GM21528 (cell line): ENCODE results near the gene VASN.

Source experiments
- ATAC-seq: cut with Tn5 transposase; IDR thresholded peaks from one replicate; pipeline ENCODE4 v1.9.1; 2021; ENCODE audit warnings: mild to moderate bottlenecking, moderate library complexity; ENCODE audit not compliant: unreplicated experiment, low FRiP score

The VASN gene

DNA sequence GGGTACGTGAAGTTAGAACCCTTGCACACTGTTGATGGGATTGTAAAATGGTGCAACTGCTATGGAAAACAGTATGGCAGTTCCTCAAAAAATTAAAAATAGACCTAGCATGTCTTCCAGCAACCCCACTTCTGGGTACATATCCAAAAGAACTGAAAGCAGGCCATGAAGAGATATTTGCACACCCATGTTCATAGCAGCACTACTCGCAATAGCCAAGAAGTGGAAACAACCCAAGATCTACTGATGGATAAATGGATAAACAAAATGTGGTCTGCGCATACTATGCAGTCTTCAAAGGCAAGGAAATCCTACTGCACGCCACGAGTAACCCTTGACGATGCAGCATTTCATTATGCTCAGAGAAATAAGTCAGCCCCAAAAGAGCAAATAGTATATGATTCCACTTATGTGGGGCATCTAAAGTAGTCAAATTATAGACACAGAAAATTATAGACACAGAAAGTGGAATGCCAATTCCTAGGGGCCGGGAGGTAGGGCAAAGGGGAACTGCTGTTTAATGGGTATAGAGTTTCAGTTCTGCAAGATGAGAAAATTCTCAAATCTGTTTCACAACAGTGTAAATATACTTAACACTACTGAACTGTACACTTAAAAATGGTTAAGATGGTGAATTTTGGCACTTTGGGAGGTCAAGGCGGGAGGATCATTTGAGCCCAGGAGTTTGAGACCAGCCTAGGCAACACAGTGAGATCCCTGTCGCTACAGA, 27.5 kb downstream of the VASN start:
- no peak for ATAC-seq

DNA sequence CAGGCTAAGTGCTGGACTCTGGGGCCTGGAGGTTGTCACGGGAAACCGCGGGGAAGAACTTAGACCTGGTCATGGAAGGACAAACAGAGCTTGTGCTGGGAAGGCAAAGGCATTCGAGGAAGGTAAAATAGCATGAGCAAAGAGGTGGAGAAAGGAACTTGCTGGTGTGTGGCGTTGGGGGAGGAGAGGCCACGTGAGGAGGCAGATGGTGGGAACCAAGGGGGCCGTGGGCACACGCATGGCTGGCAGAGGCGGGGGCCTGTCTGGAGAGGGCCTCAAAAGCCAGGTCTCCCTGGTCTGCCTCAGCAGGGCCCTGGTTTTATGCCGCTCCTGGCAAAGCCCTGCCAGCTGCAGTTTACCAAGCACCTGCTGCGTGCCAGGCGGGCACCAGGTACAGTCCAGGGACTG, 29.4 kb downstream of the VASN start:
- ATAC-seq = no peak

GRCh38 chr16:4401510-4401909, 29.9 kb downstream of the VASN start:
- no peak for ATAC-seq

GRCh38 chr16:4402439-4403132, 30.9 kb downstream of the VASN start:
- no peak for ATAC-seq

DNA sequence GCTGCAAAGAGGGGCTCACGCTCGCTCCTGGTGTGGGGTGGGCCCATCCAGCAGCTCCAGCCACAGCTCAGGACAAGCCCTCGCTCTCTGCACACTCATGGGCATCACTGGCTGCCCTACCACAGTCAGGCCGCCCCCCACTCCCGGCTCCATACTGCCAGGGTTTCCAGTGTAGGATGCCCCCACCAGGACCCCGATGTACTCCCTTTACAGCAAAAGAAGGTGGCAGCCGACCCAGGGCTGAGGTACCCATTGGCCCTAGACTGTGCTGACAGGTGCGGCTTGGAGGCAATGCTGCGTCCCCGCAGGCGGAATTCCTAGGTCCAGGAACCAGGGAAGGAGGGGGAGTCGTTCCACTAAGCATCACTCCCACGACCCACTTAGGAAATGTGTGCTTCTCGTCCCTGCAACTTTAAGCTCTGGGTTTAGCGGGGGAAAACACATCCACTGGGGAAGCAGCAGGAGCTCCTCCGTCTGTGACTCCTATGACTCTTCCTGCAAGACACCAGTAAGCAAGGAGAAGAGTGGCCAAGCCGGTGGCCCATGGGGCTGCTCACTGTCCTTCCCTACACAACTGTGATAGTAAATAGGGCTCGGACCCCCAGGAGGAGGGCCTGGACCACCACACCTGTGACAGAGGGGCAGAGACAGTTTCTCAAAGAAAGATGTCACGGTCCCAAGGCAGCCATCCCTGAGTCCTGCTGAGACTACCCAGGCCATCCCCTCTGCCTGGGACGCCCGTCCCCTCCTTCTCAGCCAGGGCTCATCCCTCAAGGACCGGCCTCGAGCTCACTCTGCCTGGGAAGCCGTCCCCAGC, 31.7 kb downstream of the VASN start:
- no peak for ATAC-seq

DNA sequence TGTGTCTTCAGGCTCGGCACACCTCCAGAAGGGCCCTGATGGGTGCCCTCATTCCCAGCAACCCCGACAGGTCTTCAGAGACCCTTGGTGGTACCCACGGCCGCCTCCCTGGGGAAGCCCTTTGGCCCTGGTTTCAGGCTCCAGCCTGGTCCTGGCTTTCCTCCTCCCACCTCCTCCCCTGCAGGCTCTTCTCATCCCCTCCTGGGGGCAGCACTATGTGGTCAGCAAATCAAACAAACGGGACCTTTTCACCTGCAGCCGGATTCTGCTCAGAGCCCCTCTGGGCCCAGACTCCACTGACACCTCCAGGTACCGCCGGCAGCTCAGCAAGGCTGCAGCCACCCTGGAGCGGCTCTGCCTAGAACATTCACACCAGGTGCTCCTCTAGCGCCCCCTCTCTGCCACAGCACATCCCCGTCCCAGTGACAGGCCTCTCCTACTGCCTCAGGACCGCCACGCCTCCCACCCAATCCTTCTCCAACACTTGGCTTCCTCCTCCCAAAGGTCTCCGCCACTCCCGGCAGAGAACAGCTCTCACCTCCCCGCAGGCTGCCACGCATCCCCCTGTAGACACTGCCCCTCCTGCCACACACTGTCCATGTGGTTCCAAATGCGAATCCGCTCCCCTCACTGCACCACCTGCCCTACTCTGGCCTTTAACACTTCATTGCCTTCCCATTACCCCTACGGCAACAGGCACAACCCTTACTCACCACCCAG, 32.8 kb downstream of the VASN start:
- ATAC-seq = no peak

DNA sequence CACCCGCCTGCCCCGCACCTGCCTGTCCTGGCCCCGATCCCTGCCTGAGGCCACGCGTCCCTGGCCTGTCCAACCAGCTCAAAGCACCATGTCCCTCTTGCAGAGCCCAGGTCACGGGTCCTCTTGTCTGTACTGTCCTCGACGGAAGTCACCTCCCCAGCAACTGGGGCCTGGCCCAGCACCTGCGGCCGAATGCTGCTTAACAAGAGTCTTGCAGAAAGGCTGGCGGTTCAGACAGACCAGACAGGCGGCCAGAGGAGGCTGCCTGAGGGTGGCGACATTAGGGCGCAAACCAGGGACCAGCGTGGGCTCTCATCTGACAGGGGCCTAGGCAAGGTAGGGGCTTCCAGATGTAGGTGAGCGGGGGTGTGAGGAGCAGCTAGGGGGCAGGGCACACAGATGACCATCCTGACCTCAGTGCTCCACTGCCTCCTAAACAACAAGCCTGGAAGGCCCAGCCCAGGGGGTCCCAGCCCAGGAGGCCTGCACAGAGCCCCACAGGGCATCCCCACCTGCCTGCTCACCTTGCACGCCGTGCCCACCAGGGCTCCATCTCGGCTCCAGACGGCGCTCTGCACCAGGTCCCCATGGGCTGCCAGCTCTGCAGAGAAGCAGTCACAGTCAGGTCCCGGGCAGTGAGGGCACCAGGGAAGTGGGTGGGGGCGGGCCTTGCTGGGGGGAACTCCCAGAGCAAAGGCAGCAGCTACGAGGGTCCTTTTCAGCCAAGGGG, 33.5 kb downstream of the VASN start:
- no peak for ATAC-seq

DNA sequence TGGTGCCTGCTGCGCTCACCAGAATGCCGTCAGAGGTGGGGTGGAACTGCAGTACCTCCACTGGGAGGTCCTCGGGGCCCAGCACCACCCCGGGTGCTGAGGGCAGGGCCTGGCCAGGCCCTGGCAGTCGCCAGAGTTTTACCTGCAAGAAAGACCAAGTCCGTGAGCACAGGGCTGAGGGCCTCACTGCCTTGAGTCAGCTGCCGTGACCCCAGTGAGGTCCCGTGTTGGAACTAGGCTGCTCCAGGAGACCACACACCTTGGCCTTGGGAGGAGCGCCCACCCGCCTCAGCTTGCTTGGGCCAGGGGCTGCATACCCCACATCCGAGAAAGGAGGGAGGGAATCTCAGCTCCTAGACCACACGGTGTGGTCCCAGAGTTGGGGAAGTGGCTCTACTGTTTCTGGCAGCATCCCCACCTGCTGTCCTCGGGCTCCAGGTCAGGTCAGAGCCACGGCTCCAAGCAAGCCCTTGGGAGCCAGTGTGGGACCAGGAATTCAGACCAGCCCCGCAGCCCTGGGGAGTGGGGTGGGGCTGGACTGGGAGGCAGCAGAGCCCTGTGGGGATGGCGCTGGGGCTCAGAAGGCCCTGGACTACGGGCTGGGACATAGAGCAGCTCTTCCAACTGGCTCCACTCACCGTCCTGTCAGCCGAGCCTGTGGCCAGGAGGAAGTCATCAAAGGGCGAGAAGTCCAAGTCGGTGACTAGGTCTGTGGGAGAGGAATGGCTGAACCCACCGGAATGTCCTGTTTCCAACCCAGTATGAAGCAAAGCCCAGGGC, 36.1 kb downstream of the VASN start:
- ATAC-seq = no peak

- ATAC-seq = no peak
Measured at GRCh38 chr16:4408323-4408690, 36.7 kb downstream of the VASN start.

GRCh38 chr16:4409081-4409932, 37.7 kb downstream of the VASN start:
- ATAC-seq = no peak

GRCh38 chr16:4410335-4411075, 38.9 kb downstream of the VASN start:
- ATAC-seq = no peak

- no peak for ATAC-seq
Measured at GRCh38 chr16:4411684-4412083, 40.0 kb downstream of the VASN start.

DNA sequence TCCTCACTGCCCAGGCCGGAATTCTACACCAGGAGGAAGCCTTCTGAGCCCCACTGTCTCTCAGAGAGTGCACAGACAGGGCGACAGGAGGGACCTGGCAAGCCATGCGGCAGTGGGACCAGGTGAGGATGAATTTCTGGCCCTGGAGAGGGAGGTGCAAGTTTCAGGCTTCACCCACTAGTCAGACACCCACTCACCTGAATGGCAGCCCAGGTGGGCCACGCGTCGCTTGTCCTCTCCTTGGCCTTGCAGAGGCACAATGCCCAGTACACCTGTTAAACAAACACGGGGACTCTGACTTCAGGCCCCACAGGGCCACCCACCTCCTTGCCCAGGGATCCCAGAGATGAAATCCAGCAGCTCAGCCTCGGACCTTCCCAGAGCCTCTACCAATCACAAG, 40.5 kb downstream of the VASN start:
- no peak for ATAC-seq

GRCh38 chr16:4412854-4413253, 41.2 kb downstream of the VASN start:
- ATAC-seq = no peak

DNA sequence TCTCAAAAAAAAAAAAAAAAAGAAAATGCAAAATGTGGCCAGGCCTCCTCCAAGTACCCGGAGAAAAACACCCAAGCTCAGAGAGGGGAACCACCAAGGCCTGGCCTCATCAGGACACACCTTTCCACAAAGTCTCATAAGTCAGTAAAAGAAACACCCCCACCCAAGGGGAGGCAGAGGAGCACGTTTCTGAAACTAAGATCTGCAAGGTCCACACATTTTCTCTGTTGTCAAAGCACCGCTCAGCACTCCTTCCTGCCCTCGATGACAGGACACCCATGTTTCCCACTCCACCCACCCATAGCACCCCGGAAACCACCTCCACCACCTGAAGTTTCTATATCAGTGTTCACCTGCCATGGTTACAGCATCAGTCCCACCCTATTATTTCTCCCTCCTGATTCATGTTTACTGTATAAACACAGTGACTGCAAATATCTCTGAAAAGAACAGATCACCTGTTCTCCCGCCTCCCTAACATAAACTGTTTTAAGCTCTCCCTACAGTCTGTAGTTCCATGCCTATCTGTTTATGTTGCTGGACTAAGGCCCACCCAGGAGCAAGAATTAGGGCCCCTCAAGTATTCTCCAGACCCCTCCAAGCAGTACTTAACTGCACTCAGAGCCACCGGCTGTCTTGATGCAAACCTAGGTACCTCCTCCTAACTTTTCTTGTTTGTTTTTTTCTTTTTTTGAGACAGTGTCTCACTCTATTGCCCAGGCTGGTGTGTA, 42.7 kb downstream of the VASN start:
- peak; percentile 52 for ATAC-seq

GRCh38 chr16:4415538-4416199, 44.0 kb downstream of the VASN start:
- no peak for ATAC-seq
